GM12892 (cell line): ENCODE measurements around the gene NRTN.
A peak's percentile ranks its signal among the peaks of the same experiment; 100 is the strongest.
"Not testable (repeated sequence)": the region's sequence is repeated elsewhere in the genome, so short reads cannot be mapped to it uniquely, and the experiment has no call there.

Source experiments
- DNase-seq: peaks from one replicate; pipeline ENCODE4 v3.0.0; 2011; ENCODE audit not compliant: insufficient read length
- FAIRE-seq: peaks from 2 replicates; lab custom pipeline; 2011; peaks lifted over from hg19 to GRCh38; lab: Jason Lieb, UNC
- POLR2A ChIP-seq: IDR thresholded peaks from 2 replicates; pipeline ENCODE4 v1.6.1; 2011; ENCODE audit warnings: low read depth, low read length, control low read depth
- POLR2AphosphoS5 ChIP-seq: IDR thresholded peaks from 2 replicates; pipeline ENCODE4 v1.6.1; 2011; ENCODE audit warnings: low read depth, low read length, control low read depth
- TAF1 ChIP-seq: IDR thresholded peaks from 2 replicates; pipeline ENCODE4 v1.6.1; 2011; ENCODE audit warnings: low read depth, mild to moderate bottlenecking, control low read depth, low read length, borderline replicate concordance

Gene NRTN

GRCh38 chr19:5850189-5850588, 45.3 kb downstream of the NRTN start:
- DNase-seq (no peak), FAIRE-seq (no peak)
- TF ChIP-seq POLR2A = no peak
- no peak for TF ChIP-seq TAF1
- no peak for TF ChIP-seq POLR2AphosphoS5

GRCh38 chr19:5850743-5851293, 46.0 kb downstream of the NRTN start:
- TF ChIP-seq POLR2A (no peak), POLR2AphosphoS5 (no peak), TAF1 (no peak)
- DNase-seq = peak; percentile 10
- no peak for FAIRE-seq

- no peak for TF ChIP-seq TAF1
- TF ChIP-seq POLR2AphosphoS5 = no peak
- TF ChIP-seq POLR2A = no peak
- FAIRE-seq (no peak), DNase-seq (no peak)
Measured at GRCh38 chr19:5851302-5851701, 46.4 kb downstream of the NRTN start, which contains the start of gene FUT3. Gene FUT3, minus strand, starts transcription at chr19:5851449.

GRCh38 chr19:5854121-5854520, 49.3 kb downstream of the NRTN start:
- not testable (repeated sequence) for FAIRE-seq, DNase-seq

- FAIRE-seq, DNase-seq: not testable (repeated sequence)
Measured at GRCh38 chr19:5855151-5855550, 50.3 kb downstream of the NRTN start.

GRCh38 chr19:5857203-5858081, 52.6 kb downstream of the NRTN start:
- TF ChIP-seq POLR2AphosphoS5 (no peak), TAF1 (no peak), POLR2A (no peak)
- FAIRE-seq (no peak), DNase-seq (no peak)

- TF ChIP-seq POLR2A = no peak
- no peak for TF ChIP-seq POLR2AphosphoS5
- no peak for TF ChIP-seq TAF1
- DNase-seq (peak; percentile 18), FAIRE-seq (no peak)
Measured at GRCh38 chr19:5863030-5863665, 58.3 kb downstream of the NRTN start.

- no peak for DNase-seq
- no peak for FAIRE-seq
- TF ChIP-seq POLR2AphosphoS5 = no peak
- no peak for TF ChIP-seq POLR2A
- no peak for TF ChIP-seq TAF1
Measured at GRCh38 chr19:5864013-5864720, 59.3 kb downstream of the NRTN start.

- TF ChIP-seq POLR2A = no peak
- TF ChIP-seq TAF1 = no peak
- no peak for TF ChIP-seq POLR2AphosphoS5
- FAIRE-seq (no peak), DNase-seq (no peak)
Measured at GRCh38 chr19:5864725-5865486, 60.0 kb downstream of the NRTN start.

- no peak for FAIRE-seq
- DNase-seq = no peak
- no peak for TF ChIP-seq POLR2A
- TF ChIP-seq TAF1 = no peak
Measured at GRCh38 chr19:5865772-5866171, 60.9 kb downstream of the NRTN start.
